Measurements from ENCODE around the gene ZNF629.

Gene ZNF629

DNA sequence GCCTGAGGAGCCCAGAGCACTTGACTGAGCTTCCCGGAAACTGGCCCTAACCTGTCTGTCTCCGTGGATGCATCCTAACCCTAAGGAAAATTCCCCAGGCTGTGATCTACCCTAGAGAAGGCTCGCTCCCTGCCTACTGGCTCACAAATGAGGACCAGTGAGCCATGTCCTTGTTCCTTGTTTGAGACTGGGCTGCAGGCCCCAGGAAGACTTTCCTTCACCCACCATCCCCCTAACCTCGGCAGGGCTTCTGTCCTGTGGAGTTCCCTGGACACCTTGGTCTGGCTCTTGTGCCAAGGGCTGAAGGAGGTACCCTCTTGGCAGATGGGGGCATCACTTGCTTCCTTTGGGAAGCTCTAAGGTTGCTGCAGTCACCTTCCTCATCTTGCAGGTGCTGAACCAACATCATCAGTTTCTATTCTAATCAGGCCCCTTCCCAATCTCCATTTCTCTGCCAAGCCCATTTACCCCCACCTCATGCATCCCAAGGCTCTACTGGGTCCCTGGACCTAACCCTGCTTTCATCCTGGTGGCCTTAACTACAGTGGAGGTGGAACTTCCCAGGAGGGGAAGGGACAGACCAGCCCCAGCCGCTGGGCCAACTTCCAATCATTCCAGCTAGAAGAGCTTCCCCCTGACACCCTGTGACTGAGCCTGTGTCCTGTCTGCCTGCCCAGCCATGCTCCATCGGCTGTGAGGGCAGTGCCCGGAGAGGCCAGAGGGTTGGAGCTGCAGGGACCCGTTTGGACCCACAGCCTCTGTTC, 12.5 kb downstream of the ZNF629 start:
- peak overlapping the region; percentile 81 for H3K4me3 ChIP-seq (replicated peaks; ENCODE audit: low read depth, low read length)
- H3K36me3 ChIP-seq (ENCODE audit: control insufficient read depth, insufficient read depth, low read length), result peaks cover 25% of the 10 kb centered on the region
- TF ChIP-seq, protein P1, sequence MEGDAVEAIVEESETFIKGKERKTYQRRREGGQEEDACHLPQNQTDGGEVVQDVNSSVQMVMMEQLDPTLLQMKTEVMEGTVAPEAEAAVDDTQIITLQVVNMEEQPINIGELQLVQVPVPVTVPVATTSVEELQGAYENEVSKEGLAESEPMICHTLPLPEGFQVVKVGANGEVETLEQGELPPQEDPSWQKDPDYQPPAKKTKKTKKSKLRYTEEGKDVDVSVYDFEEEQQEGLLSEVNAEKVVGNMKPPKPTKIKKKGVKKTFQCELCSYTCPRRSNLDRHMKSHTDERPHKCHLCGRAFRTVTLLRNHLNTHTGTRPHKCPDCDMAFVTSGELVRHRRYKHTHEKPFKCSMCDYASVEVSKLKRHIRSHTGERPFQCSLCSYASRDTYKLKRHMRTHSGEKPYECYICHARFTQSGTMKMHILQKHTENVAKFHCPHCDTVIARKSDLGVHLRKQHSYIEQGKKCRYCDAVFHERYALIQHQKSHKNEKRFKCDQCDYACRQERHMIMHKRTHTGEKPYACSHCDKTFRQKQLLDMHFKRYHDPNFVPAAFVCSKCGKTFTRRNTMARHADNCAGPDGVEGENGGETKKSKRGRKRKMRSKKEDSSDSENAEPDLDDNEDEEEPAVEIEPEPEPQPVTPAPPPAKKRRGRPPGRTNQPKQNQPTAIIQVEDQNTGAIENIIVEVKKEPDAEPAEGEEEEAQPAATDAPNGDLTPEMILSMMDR (IDR thresholded peaks at IDR 0.05; ENCODE audit: insufficient read depth, low read length, poor library complexity, severe bottlenecking), result no peak

DNA sequence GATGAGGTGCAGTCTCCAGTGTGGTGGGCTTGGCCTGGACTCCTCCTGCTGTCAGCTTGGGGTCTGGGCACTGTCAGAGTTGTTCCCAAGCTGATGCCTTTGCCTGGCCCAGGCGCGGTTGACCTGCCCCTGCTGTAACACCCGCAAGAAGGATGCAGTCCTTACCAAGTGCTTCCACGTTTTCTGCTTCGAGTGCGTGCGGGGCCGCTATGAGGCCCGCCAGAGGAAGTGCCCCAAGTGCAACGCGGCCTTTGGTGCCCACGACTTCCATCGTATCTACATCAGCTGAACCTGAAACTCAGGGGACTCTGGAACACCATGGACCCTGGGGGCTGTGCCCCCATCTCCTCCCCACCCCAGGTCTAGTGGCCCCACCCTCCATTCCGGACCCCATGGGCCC, 13.2 kb downstream of the ZNF629 start:
- Histone ChIP-seq H3K4me3 (replicated peaks; ENCODE audit: low read depth, low read length) (no peak overlapping the region), H3K27me3 (replicated peaks; ENCODE audit: control insufficient read depth, insufficient read depth, low read length) (no peaks in the 10 kb centered on the region), H3K36me3 (ENCODE audit: control insufficient read depth, insufficient read depth, low read length) (peaks cover 32% of the 10 kb centered on the region)
- DNase-seq (ENCODE audit: extremely low read depth, insufficient read length), result no peak
- TF ChIP-seq, protein P1 (IDR thresholded peaks at IDR 0.05; ENCODE audit: insufficient read depth, low read length, poor library complexity, severe bottlenecking), result no peak

More for the DNA sequence above, 12.5 kb downstream of the ZNF629 start:
- DNase-seq (ENCODE audit: extremely low read depth, insufficient read length), result no peak
- no peaks in the 10 kb centered on the region for H3K27me3 ChIP-seq (replicated peaks; ENCODE audit: control insufficient read depth, insufficient read depth, low read length)

DNA sequence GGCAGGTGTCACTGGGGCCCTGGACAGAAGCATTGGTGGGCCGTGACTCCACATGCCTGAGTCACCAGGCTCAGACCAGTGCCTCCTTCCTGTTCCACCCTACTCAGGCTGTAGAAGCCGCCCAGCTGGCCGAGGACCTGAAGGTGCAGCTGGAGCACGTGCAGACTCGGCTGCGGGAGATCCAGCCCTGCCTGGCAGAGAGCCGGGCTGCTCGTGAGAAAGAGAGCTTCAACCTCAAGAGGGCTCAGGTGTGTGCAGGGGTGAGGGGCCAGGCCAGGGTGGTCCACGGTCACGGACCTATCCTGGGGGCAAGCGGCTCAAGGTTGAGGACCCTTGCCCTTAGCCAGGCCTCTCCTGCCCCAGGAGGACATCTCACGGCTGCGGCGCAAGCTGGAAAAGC, 15.3 kb downstream of the ZNF629 start:
- TF ChIP-seq, protein P1 (IDR thresholded peaks at IDR 0.05; ENCODE audit: insufficient read depth, low read length, poor library complexity, severe bottlenecking), result no peak
- H3K27me3 ChIP-seq (replicated peaks; ENCODE audit: control insufficient read depth, insufficient read depth, low read length), result no peaks in the 10 kb centered on the region
- H3K36me3 ChIP-seq (ENCODE audit: control insufficient read depth, insufficient read depth, low read length), result peaks cover 47% of the 10 kb centered on the region
- H3K4me3 ChIP-seq (replicated peaks; ENCODE audit: low read depth, low read length), result no peak overlapping the region
- no peak for DNase-seq (ENCODE audit: extremely low read depth, insufficient read length)

- no peak for DNase-seq (ENCODE audit: extremely low read depth, insufficient read length)
- no peaks in the 10 kb centered on the region for H3K27me3 ChIP-seq (replicated peaks; ENCODE audit: control insufficient read depth, insufficient read depth, low read length)
- no peak overlapping the region for H3K4me3 ChIP-seq (replicated peaks; ENCODE audit: low read depth, low read length)
- TF ChIP-seq, protein P1 (IDR thresholded peaks at IDR 0.05; ENCODE audit: insufficient read depth, low read length, poor library complexity, severe bottlenecking), result no peak
- peaks cover 69% of the 10 kb centered on the region for H3K36me3 ChIP-seq (ENCODE audit: control insufficient read depth, insufficient read depth, low read length)
Observed at GRCh38 chr16:30769379-30770089, 17.5 kb downstream of the ZNF629 start.

DNA sequence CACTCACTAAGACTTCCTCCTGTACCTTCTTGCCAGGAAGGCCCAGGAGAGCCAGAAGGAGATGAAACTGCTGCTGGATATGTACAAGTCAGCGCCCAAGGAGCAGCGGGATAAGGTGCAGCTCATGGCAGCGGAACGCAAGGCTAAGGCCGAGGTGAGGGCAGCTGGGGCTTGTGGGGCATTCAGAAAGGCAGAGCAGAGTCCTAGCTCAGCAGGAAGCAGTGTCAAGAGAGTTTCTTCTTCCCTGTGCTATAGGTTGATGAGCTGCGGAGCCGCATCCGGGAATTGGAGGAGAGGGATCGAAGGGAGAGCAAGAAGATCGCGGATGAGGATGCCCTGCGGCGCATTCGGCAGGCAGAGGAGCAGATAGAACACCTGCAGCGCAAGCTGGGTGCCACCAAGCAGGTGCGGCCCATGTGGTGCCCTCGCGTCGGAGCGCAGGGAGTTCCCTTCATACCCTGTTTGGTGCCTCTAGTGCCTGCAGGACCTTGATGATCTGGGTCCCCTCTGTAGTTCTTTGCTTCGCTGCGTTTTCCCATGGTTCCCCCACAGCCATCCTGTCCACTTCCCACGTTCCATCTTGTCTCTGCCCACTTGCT, 18.3 kb downstream of the ZNF629 start:
- TF ChIP-seq, protein P1 (IDR thresholded peaks at IDR 0.05; ENCODE audit: insufficient read depth, low read length, poor library complexity, severe bottlenecking), result no peak
- peaks cover 69% of the 10 kb centered on the region for H3K36me3 ChIP-seq (ENCODE audit: control insufficient read depth, insufficient read depth, low read length)
- DNase-seq (ENCODE audit: extremely low read depth, insufficient read length), result no peak

More for the DNA sequence above, 18.3 kb downstream of the ZNF629 start:
- Histone ChIP-seq H3K27me3 (replicated peaks; ENCODE audit: control insufficient read depth, insufficient read depth, low read length) (no peaks in the 10 kb centered on the region), H3K4me3 (replicated peaks; ENCODE audit: low read depth, low read length) (no peak overlapping the region)

Data from GM06990 (cell line).